IMR-90 (cell line): ENCODE measurements around the gene TAOK1. TPM values are rescaled to one million over a fixed set of nuclear protein-coding genes. Genes with fewer than 3 reads are reported as not detected.
A peak's percentile ranks its signal among the peaks of the same experiment; 100 is the strongest.

ENCODE experiments used
- ATAC-seq: fragments of 200-7000 bp; cut with Tn5 transposase; 2 replicates; pipeline ENCODE4 v1.9.1; 2020; ENCODE audit warnings: low read depth, mild to moderate bottlenecking, moderate library complexity
- BruUV-seq: library from RNA; stranded (reverse); fragments of 400-500 nt; replicated peaks from 2 replicates; lab custom pipeline; 2021; lab: Mats Ljungman, UMichigan
- CTCF ChIA-PET: fragments of 300-600 bp; formaldehyde crosslinking; extraction: SDS; loops from one replicate; lab custom pipeline; 2021; ENCODE audit warnings: antibody characterized with exemption; lab: Yijun Ruan, JAX
- POLR2A ChIA-PET: fragments of 300-600 bp; sonication (Branson Sonifier 250); formaldehyde crosslinking; loops from one replicate; lab custom pipeline; 2022; ENCODE audit warnings: antibody characterized with exemption; ENCODE audit not compliant: unreplicated experiment; lab: Charles Lee
- DNase-seq: peaks from one replicate; pipeline ENCODE4 v3.0.0; 2013
- H2AFZ ChIP-seq: replicated peaks from 2 replicates; pipeline ENCODE3; 2013; ENCODE audit warnings: low read length, mild to moderate bottlenecking; ENCODE audit not compliant: poor library complexity
- H2AK5ac ChIP-seq: 2 replicates; pipeline ENCODE4 v1.6.1; 2013; ENCODE audit warnings: low read depth, low read length, inconsistent platforms
- H2AK9ac ChIP-seq: replicated peaks from 2 replicates; pipeline ENCODE3; 2013; ENCODE audit warnings: mild to moderate bottlenecking, low read depth, low read length, moderate library complexity; ENCODE audit not compliant: poor library complexity
- H2BK120ac ChIP-seq: 2 replicates; pipeline ENCODE4 v1.6.1; 2013; ENCODE audit warnings: low read depth, low read length, inconsistent platforms
- H2BK15ac ChIP-seq: 3 replicates; pipeline ENCODE4 v1.6.1; 2013; ENCODE audit warnings: low read depth, low read length, inconsistent platforms
- H2BK20ac ChIP-seq: 2 replicates; pipeline ENCODE4 v1.6.1; 2013; ENCODE audit warnings: low read depth, mild to moderate bottlenecking, inconsistent platforms, low read length, moderate library complexity
- H2BK5ac ChIP-seq: 2 replicates; pipeline ENCODE4 v1.6.1; 2013; ENCODE audit warnings: mild to moderate bottlenecking, low read depth, low read length, inconsistent platforms; ENCODE audit not compliant: poor library complexity, severe bottlenecking
- H3K14ac ChIP-seq: replicated peaks from 2 replicates; pipeline ENCODE4 v1.6.1; 2013; ENCODE audit warnings: low read depth, low read length, inconsistent platforms
- H3K18ac ChIP-seq: 2 replicates; pipeline ENCODE4 v1.6.1; 2013; ENCODE audit warnings: low read depth, low read length, control low read depth
- H3K23ac ChIP-seq: 2 replicates; pipeline ENCODE4 v1.6.1; 2013; ENCODE audit warnings: low read depth, low read length, inconsistent platforms
- H3K27ac ChIP-seq: 2 replicates; pipeline ENCODE4 v1.5.1; 2013; ENCODE audit warnings: mild to moderate bottlenecking, control low read depth, low read length; ENCODE audit not compliant: insufficient read depth
- H3K27me3 ChIP-seq: 2 replicates; pipeline ENCODE4 v1.6.1; 2013; ENCODE audit warnings: low read length; ENCODE audit not compliant: control insufficient read depth, insufficient read depth
- H3K36me3 ChIP-seq: 2 replicates; pipeline ENCODE4 v1.6.1; 2013; ENCODE audit warnings: low read length, mixed read lengths; ENCODE audit not compliant: control insufficient read depth, insufficient read depth
- H3K4ac ChIP-seq: 2 replicates; pipeline ENCODE4 v1.6.1; 2013; ENCODE audit warnings: low read depth, low read length, inconsistent platforms
- H3K4me1 ChIP-seq: 2 replicates; pipeline ENCODE4 v1.6.1; 2013; ENCODE audit warnings: low read length, mixed read lengths; ENCODE audit not compliant: control insufficient read depth, insufficient read depth
- H3K4me2 ChIP-seq: 2 replicates; pipeline ENCODE4 v1.6.1; 2013; ENCODE audit warnings: low read depth, mild to moderate bottlenecking, control low read depth, low read length, moderate library complexity
- H3K4me3 ChIP-seq: 2 replicates; pipeline ENCODE4 v1.5.1; 2013; ENCODE audit warnings: low read depth, mild to moderate bottlenecking, control low read depth, low read length, moderate library complexity; ENCODE audit not compliant: insufficient read depth
- H3K56ac ChIP-seq: 2 replicates; pipeline ENCODE4 v1.6.1; 2013; ENCODE audit warnings: low read length, inconsistent platforms; ENCODE audit not compliant: insufficient read depth; ENCODE audit errors: extremely low read depth
- H3K79me1 ChIP-seq, 2 experiments: 2 replicates each; pipeline ENCODE4 v1.6.1; 2013; ENCODE audit warnings: low read length in 2 of 2, inconsistent platforms in 1 of 2, low read depth in 1 of 2
- H3K9ac ChIP-seq: 2 replicates; pipeline ENCODE4 v1.6.1; 2013; ENCODE audit warnings: low read depth, low read length, control low read depth
- H3K9me1 ChIP-seq: 2 replicates; pipeline ENCODE4 v1.6.1; 2013; ENCODE audit warnings: low read length, inconsistent platforms; ENCODE audit not compliant: insufficient read depth
- H3K9me3 ChIP-seq: 2 replicates; pipeline ENCODE4 v1.6.1; 2013; ENCODE audit warnings: low read length; ENCODE audit not compliant: control insufficient read depth, insufficient read depth
- H4K20me1 ChIP-seq: 2 replicates; pipeline ENCODE4 v1.6.1; 2013; ENCODE audit warnings: low read length, inconsistent platforms; ENCODE audit not compliant: insufficient read depth
- H4K5ac ChIP-seq: 2 replicates; pipeline ENCODE4 v1.6.1; 2013; ENCODE audit warnings: mild to moderate bottlenecking, low read depth, low read length, control low read depth
- H4K8ac ChIP-seq, 2 experiments: 2 replicates each; pipeline ENCODE4 v1.6.1; 2013; ENCODE audit warnings: low read depth in 2 of 2, low read length in 2 of 2, control low read depth in 1 of 2, inconsistent platforms in 1 of 2
- H4K91ac ChIP-seq: 2 replicates; pipeline ENCODE4 v1.6.1; 2013; ENCODE audit warnings: low read depth, low read length, inconsistent platforms; ENCODE audit not compliant: insufficient read depth
- CEBPB ChIP-seq: IDR thresholded peaks from 2 replicates; pipeline ENCODE4 v1.6.1; 2012; ENCODE audit warnings: low read depth, low read length, improper control_type of control experiment
- CHD1 ChIP-seq: IDR thresholded peaks from 2 replicates; pipeline ENCODE4 v1.6.1; 2012; ENCODE audit warnings: low read depth, low read length, improper control_type of control experiment
- FOS ChIP-seq: fragments of 150-350 bp; IDR thresholded peaks from 2 replicates; pipeline ENCODE4 v1.6.1; 2016; ENCODE audit warnings: low read depth, low read length
- MAZ ChIP-seq: IDR thresholded peaks from 2 replicates; pipeline ENCODE4 v1.6.1; 2012; ENCODE audit warnings: low read depth, mild to moderate bottlenecking, low read length, improper control_type of control experiment, moderate library complexity, borderline replicate concordance
- RAD21 ChIP-seq: IDR thresholded peaks from 2 replicates; pipeline ENCODE4 v1.6.1; 2012; ENCODE audit warnings: low read length, improper control_type of control experiment
- RCOR1 ChIP-seq: IDR thresholded peaks from 2 replicates; pipeline ENCODE4 v1.6.1; 2012; ENCODE audit warnings: mild to moderate bottlenecking, low read length, improper control_type of control experiment; ENCODE audit not compliant: insufficient replicate concordance
- RFX5 ChIP-seq: IDR thresholded peaks from 2 replicates; pipeline ENCODE4 v1.8.0; 2012; ENCODE audit warnings: low read depth, mild to moderate bottlenecking, low read length, moderate library complexity
- SMC3 ChIP-seq: fragments of 150-350 bp; IDR thresholded peaks from 2 replicates; pipeline ENCODE4 v1.6.1; 2016; ENCODE audit warnings: low read depth, mild to moderate bottlenecking, antibody characterized with exemption, low read length, moderate library complexity
- USF2 ChIP-seq: fragments of 150-350 bp; IDR thresholded peaks from 2 replicates; pipeline ENCODE4 v1.6.1; 2017; ENCODE audit warnings: mild to moderate bottlenecking, antibody characterized with exemption, low read length, low read depth
- WGBS, 2 experiments: methylation state at CpG; one replicate each; pipeline versions ENCODE4 v1.1.5 to v1.1.7; 2013; ENCODE audit warnings: missing lambda C conversion rate in 2 of 2; ENCODE audit not compliant: insufficient read length in 1 of 2; ENCODE audit errors: extremely low coverage in 2 of 2; 5-methylcytosine and 5-hydroxymethylcytosine counted together
- dilution Hi-C: fragments of 300-500 bp; cut with HindIII; formaldehyde crosslinking; loops from one replicate; pipeline ENCODE4 v1.14.3; 2018; ENCODE audit warnings: low sequenced_read_pairs; ENCODE audit not compliant: unreplicated experiment
- in situ Hi-C: fragments of 300-500 bp; cut with MboI; formaldehyde crosslinking; loops from 3 replicates; pipeline ENCODE4 v1.14.3; 2019; ENCODE audit warnings: low sequenced_read_pairs, inconsistent platforms, mixed read lengths
- intact Hi-C: fragments of 100-400 bp; cut with micrococcal nuclease; formaldehyde crosslinking; loops from 2 replicates; pipeline ENCODE4 v1.10.0; 2022
- polyA plus RNA-seq, 3 experiments: library from polyadenylated mRNA; depleted of rRNA; stranded (reverse); fragments of >200 nt; gene quantifications; 2 replicates each; pipeline ENCODE4 v1.2.3, GENCODE V29; 2012; ENCODE audit warnings: low replicate concordance in 1 of 3
- total RNA-seq: library from RNA; depleted of rRNA; stranded (reverse); fragments of >200 nt; gene quantifications from 2 replicates; pipeline ENCODE4 v1.2.3, GENCODE V29; 2012

Gene TAOK1
- total and polyA plus RNA-seq, 2 of the 4 experiments (the other 2 are of a cell fraction) = 9.8 to 91.8 TPM

DNA sequence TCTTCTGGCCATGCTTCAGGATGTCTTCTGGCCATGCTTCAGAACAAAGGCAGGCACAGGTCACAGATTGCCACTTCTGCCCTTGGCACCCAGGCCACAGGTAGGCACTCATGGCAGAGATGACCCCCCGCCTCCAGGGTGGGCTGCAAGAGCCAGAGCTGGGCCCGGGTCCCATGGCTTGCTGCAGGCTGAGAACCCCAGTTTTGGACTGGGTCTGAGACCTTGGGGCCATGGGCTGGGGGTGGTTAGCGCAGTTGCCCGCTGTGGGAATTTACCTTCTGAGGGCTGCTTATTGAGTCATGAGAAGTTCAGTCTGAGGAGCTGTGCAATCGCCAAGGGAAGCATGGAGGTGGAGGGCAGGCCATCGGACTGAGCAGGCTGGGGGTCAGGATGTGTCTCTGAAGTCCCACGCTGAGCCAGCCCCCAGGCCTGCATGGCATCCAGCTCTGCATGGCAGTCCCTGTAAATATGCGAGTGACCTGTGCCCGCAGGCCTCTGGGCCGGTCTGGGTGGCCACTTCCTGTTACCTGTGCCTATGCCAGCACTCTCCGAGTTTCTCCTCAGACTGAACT, 204.4 kb downstream of the TAOK1 start:
- Histone ChIP-seq H2AK9ac (peak overlapping the region; percentile 75), H3K4me2 (no peak overlapping the region; the same call in 1 of the 2 replicates), H3K9ac (no peak overlapping the region), H4K20me1 (peaks cover 36% of the 10 kb centered on the region), H3K9me1 (no peaks in the 10 kb centered on the region; the same call in 1 of the 2 replicates), H3K36me3 (no peaks in the 10 kb centered on the region), H2AK5ac (no peak overlapping the region), H2BK15ac (no peak overlapping the region), H2BK120ac (no peak overlapping the region), H2BK20ac (no peak overlapping the region), H3K14ac (no peak overlapping the region), H2BK5ac (no peak overlapping the region), H3K4ac (no peak overlapping the region), H3K27me3 (peaks cover 2% of the 10 kb centered on the region; the same call in 1 of the 2 replicates), H4K5ac (no peak overlapping the region), H3K9me3 (no peaks in the 10 kb centered on the region), H3K79me1 (peaks cover 0 to 22% of the 10 kb centered on the region in 2 experiments), H2AFZ (peak overlapping the region; percentile 89), H4K8ac (no peak overlapping the region), H3K27ac (no peak overlapping the region), H4K91ac (no peak overlapping the region), H3K23ac (no peak overlapping the region; the same call in 1 of the 2 replicates), H3K18ac (no peak overlapping the region), H3K56ac (no peak overlapping the region), H3K4me3 (no peak overlapping the region), H3K4me1 (peaks cover 30% of the 10 kb centered on the region)
- dilution Hi-C loops (no loop called here), intact Hi-C loops (no loop called here), in situ Hi-C loops (no loop called here)
- CTCF ChIA-PET = interaction anchor here (1.2 kb wide), 1 partner anchor 23 kb away, joined by 3 read pairs; no protein-coding TSS in a partner anchor
- 53% methylated on average over 3 of the region's 11 CpGs; no CpG with 5 or more reads in 1 of the 2 experiments for WGBS, 2 experiments
- no peak for DNase-seq
- no TSS peak for BruUV-seq
- no peak for ATAC-seq
- POLR2A ChIA-PET = interaction anchor here (0.6 kb wide), 1 partner anchor 640 kb away, joined by 3 read pairs; no protein-coding TSS in a partner anchor
- no peak for TF ChIP-seq CHD1
- TF ChIP-seq SMC3 = no peak
- no peak for TF ChIP-seq CEBPB
- no peak for TF ChIP-seq RAD21
- no peak for TF ChIP-seq RFX5
- no peak for TF ChIP-seq MAZ
- TF ChIP-seq RCOR1 = no peak
- no peak for TF ChIP-seq USF2
- TF ChIP-seq FOS = no peak
